Neuronal stem cell (in vitro differentiated cells): ENCODE measurements around the gene STPG3.
"Not testable (repeated sequence)": the region's sequence is repeated elsewhere in the genome, so short reads cannot be mapped to it uniquely, and the experiment has no call there.

Experiments used
- DNase-seq: peaks from one replicate; pipeline ENCODE4 v3.0.0-alpha.2; 2013; ENCODE audit warnings: low spot score
- H2AFZ ChIP-seq: one replicate; pipeline ENCODE4 v1.6.1; 2013; ENCODE audit warnings: mild to moderate bottlenecking, low read length, inconsistent platforms
- H2AK5ac ChIP-seq: 2 replicates; pipeline ENCODE4 v1.6.1; 2013; ENCODE audit warnings: low read depth, mild to moderate bottlenecking, inconsistent platforms, low read length, moderate library complexity, mixed read lengths
- H2BK120ac ChIP-seq: 2 replicates; pipeline ENCODE4 v1.6.1; 2013; ENCODE audit warnings: low read depth, mild to moderate bottlenecking, inconsistent platforms, low read length, moderate library complexity, mixed read lengths
- H2BK12ac ChIP-seq: one replicate; pipeline ENCODE4 v1.6.1; 2013; ENCODE audit warnings: low read length, inconsistent platforms
- H2BK15ac ChIP-seq: 2 replicates; pipeline ENCODE4 v1.6.1; 2013; ENCODE audit warnings: mild to moderate bottlenecking, low read length, inconsistent platforms, mixed read lengths
- H2BK5ac ChIP-seq: one replicate; pipeline ENCODE4 v1.6.1; 2013; ENCODE audit warnings: inconsistent platforms, mild to moderate bottlenecking, low read length, moderate library complexity
- H3K14ac ChIP-seq: one replicate; pipeline ENCODE4 v1.6.1; 2013; ENCODE audit warnings: low read length, inconsistent platforms
- H3K18ac ChIP-seq: 2 replicates; pipeline ENCODE4 v1.6.1; 2013; ENCODE audit warnings: low read length, inconsistent platforms
- H3K23ac ChIP-seq: 2 replicates; pipeline ENCODE4 v1.6.1; 2013; ENCODE audit warnings: low read depth, mild to moderate bottlenecking, mixed read lengths, low read length, inconsistent platforms; ENCODE audit not compliant: poor library complexity
- H3K27ac ChIP-seq: replicated peaks from 3 replicates; pipeline ENCODE4 v1.5.1; 2013; ENCODE audit warnings: low read length, inconsistent platforms
- H3K27me3 ChIP-seq, 3 experiments: 2 replicates each; pipeline ENCODE4 v1.6.1; 2013; ENCODE audit warnings: low read length in 3 of 3, mild to moderate bottlenecking in 2 of 3, inconsistent platforms in 1 of 3, low read depth in 1 of 3, mixed read lengths in 1 of 3, moderate library complexity in 1 of 3; ENCODE audit not compliant: control insufficient read depth in 3 of 3, insufficient read depth in 3 of 3
- H3K36me3 ChIP-seq, 2 donors: replicated peaks in 1 of 2; 2 replicates each; pipeline ENCODE4 v1.6.1; 2013; ENCODE audit warnings: low read length in 2 of 2; ENCODE audit not compliant: control insufficient read depth in 2 of 2, insufficient read depth in 2 of 2
- H3K4ac ChIP-seq: 2 replicates; pipeline ENCODE4 v1.6.1; 2013; ENCODE audit warnings: inconsistent platforms, mild to moderate bottlenecking, low read length, moderate library complexity
- H3K4me1 ChIP-seq, 2 donors: 1 replicate in 1 of 2; 2 replicates in 1 of 2; pipeline ENCODE4 v1.6.1; 2013; ENCODE audit warnings: low read length in 2 of 2, low read depth in 1 of 2; ENCODE audit not compliant: control insufficient read depth in 2 of 2, insufficient read depth in 1 of 2
- H3K4me2 ChIP-seq: one replicate; pipeline ENCODE4 v1.6.1; 2013; ENCODE audit warnings: mild to moderate bottlenecking, low read length, inconsistent platforms; ENCODE audit not compliant: insufficient read depth, poor library complexity, severe bottlenecking
- H3K4me3 ChIP-seq, 2 donors: 2 replicates each; pipeline ENCODE4 v1.5.1; 2013; ENCODE audit warnings: low read length in 2 of 2, mild to moderate bottlenecking in 2 of 2, inconsistent platforms in 1 of 2, moderate library complexity in 1 of 2
- H3K79me1 ChIP-seq: one replicate; pipeline ENCODE4 v1.6.1; 2013; ENCODE audit warnings: low read depth, mild to moderate bottlenecking, inconsistent platforms, low read length, moderate library complexity
- H3K9ac ChIP-seq: one replicate; pipeline ENCODE4 v1.6.1; 2013; ENCODE audit warnings: mild to moderate bottlenecking, low read depth, low read length, inconsistent platforms; ENCODE audit not compliant: poor library complexity
- H3K9me3 ChIP-seq, 2 donors: replicated peaks in 1 of 2; 2 replicates each; pipeline versions ENCODE3 to v1.6.1; 2013; ENCODE audit warnings: low read length in 2 of 2, mild to moderate bottlenecking in 2 of 2, inconsistent platforms in 1 of 2, low read depth in 1 of 2, mixed read lengths in 1 of 2, moderate library complexity in 1 of 2; ENCODE audit not compliant: control insufficient read depth in 2 of 2, insufficient read depth in 1 of 2
- H4K8ac ChIP-seq: one replicate; pipeline ENCODE4 v1.6.1; 2013; ENCODE audit warnings: low read depth, mild to moderate bottlenecking, inconsistent platforms, low read length, moderate library complexity
- H4K91ac ChIP-seq: one replicate; pipeline ENCODE4 v1.6.1; 2013; ENCODE audit warnings: low read length, low read depth, mild to moderate bottlenecking, inconsistent platforms; ENCODE audit not compliant: poor library complexity
- WGBS, 2 donors: extraction: QIAGEN DNeasy Blood & Tissue Kit; methylation state at CpG; one replicate each; pipeline ENCODE4 v1.1.7; 2013; ENCODE audit warnings: missing lambda C conversion rate in 2 of 2, mixed read lengths in 1 of 2; ENCODE audit not compliant: insufficient read length in 2 of 2, insufficient replicate concordance in 1 of 2; ENCODE audit errors: extremely low coverage in 2 of 2; 5-methylcytosine and 5-hydroxymethylcytosine counted together

STPG3 gene

GRCh38 chr9:137242269-137243203 is 8.6 kb upstream of the STPG3 start:
- no peak overlapping the region for H2BK12ac ChIP-seq
- peaks cover 19 to 32% of the 10 kb centered on the region in 2 donors for H3K36me3 ChIP-seq
- H3K18ac ChIP-seq, result no peak overlapping the region
- H2BK120ac ChIP-seq, result no peak overlapping the region
- no peaks in the 10 kb centered on the region for H3K9me3 ChIP-seq
- H3K9ac ChIP-seq, result peak overlapping the region; percentile 45
- no peak overlapping the region for H3K4ac ChIP-seq
- H3K23ac ChIP-seq, result peak overlapping the region; percentile 83
- H2AK5ac ChIP-seq, result no peak overlapping the region
- no peak overlapping the region for H4K91ac ChIP-seq
- WGBS, 2 donors, result no CpG with 5 or more reads among the region's 36 CpGs
- H2AFZ ChIP-seq, result no peak overlapping the region
- H2BK15ac ChIP-seq, result no peak overlapping the region
- no peak overlapping the region for H4K8ac ChIP-seq
- H3K4me1 ChIP-seq, result peaks cover 18 to 20% of the 10 kb centered on the region in 2 donors
- no peak overlapping the region for H2BK5ac ChIP-seq
- H3K79me1 ChIP-seq, result peaks cover 27% of the 10 kb centered on the region
- no peak overlapping the region for H3K14ac ChIP-seq
- no peak overlapping the region for H3K27ac ChIP-seq
- H3K4me3 ChIP-seq, result peak overlapping the region; percentile 90 to 96
- H3K27me3 ChIP-seq, result peaks cover 0 to 2% (median 0%) of the 10 kb centered on the region in 3 experiments
- H3K4me2 ChIP-seq, result peak overlapping the region; percentile 84
- no peak for DNase-seq

GRCh38 chr9:137243266-137243625 is 7.8 kb upstream of the STPG3 start:
- Histone ChIP-seq H3K23ac (peak overlapping the region; percentile 95), H4K8ac (peak overlapping the region; percentile 43), H3K4me1 (peaks cover 18 to 24% of the 10 kb centered on the region in 2 donors), H3K9ac (peak overlapping the region; percentile 70), H3K36me3 (peaks cover 19 to 32% of the 10 kb centered on the region in 2 donors), H3K4me3 (peak overlapping the region in 1 of 2 donors; percentile 25), H3K79me1 (peaks cover 23% of the 10 kb centered on the region)
- not testable (repeated sequence) for H2AK5ac ChIP-seq, H2BK12ac ChIP-seq, H3K14ac ChIP-seq, H3K4me2 ChIP-seq, H3K27ac ChIP-seq, DNase-seq, H2BK15ac ChIP-seq, H3K9me3 ChIP-seq, H3K18ac ChIP-seq, H2AFZ ChIP-seq, H3K4ac ChIP-seq, H2BK120ac ChIP-seq, H3K27me3 ChIP-seq, H2BK5ac ChIP-seq, H4K91ac ChIP-seq
- no CpG with 5 or more reads among the region's 18 CpGs for WGBS, 2 donors

- no peak overlapping the region for H4K8ac ChIP-seq
- H3K23ac ChIP-seq, result peak overlapping the region; percentile 95
- peak overlapping the region; percentile 15 for H2AK5ac ChIP-seq
- H3K14ac ChIP-seq, result no peak overlapping the region
- no peak overlapping the region for H2BK12ac ChIP-seq
- WGBS, 2 donors, result no CpG with 5 or more reads among the region's 15 CpGs
- peaks cover 20% of the 10 kb centered on the region for H3K79me1 ChIP-seq
- peak overlapping the region; percentile 70 for H3K9ac ChIP-seq
- peak overlapping the region; percentile 49 for H2BK15ac ChIP-seq
- no peak overlapping the region for H4K91ac ChIP-seq
- no peak overlapping the region for H2AFZ ChIP-seq
- peaks cover 16 to 22% of the 10 kb centered on the region in 2 donors for H3K4me1 ChIP-seq
- peak overlapping the region in 1 of 2 donors; percentile 25 for H3K4me3 ChIP-seq
- no peak overlapping the region for H3K18ac ChIP-seq
- H3K9me3 ChIP-seq, result no peaks in the 10 kb centered on the region
- peak overlapping the region; percentile 18 for H3K4me2 ChIP-seq
- H2BK120ac ChIP-seq, result no peak overlapping the region
- H3K4ac ChIP-seq, result no peak overlapping the region
- H3K27me3 ChIP-seq, result peaks cover 0 to 2% (median 0%) of the 10 kb centered on the region in 3 experiments
- no peak for DNase-seq
- H2BK5ac ChIP-seq, result no peak overlapping the region
- H3K27ac ChIP-seq, result no peak overlapping the region
- H3K36me3 ChIP-seq, result peaks cover 19 to 29% of the 10 kb centered on the region in 2 donors
Measured at GRCh38 chr9:137243626-137244485, 7.2 kb upstream of the STPG3 start.
